K562 (cell line): ENCODE measurements around the gene IGIP.

ENCODE experiments used
- CGGBP1 ChIP-seq: fragments of 250-450 bp; sonication (Bioruptor Pico); IDR thresholded peaks from 2 replicates; pipeline ENCODE4 v1.9.0; 2021; ENCODE audit warnings: mild to moderate bottlenecking
- DPF2 ChIP-seq: fragments of 450-650 bp; IDR thresholded peaks from 2 replicates; pipeline ENCODE4 v1.6.1; 2016
- ELF1 ChIP-seq: fragments of 200-800 bp; sonication (Bioruptor generic); IDR thresholded peaks from 2 replicates; pipeline ENCODE4 v1.6.1; 2016; ENCODE audit warnings: missing genetic modification characterization, missing compliant biosample characterization
- HES1 ChIP-seq: fragments of 450-650 bp; IDR thresholded peaks from 2 replicates; pipeline ENCODE4 v1.6.1; 2016; ENCODE audit warnings: low read depth, mild to moderate bottlenecking, moderate library complexity
- KAT7 ChIP-seq: sonication (generic); formaldehyde crosslinking; IDR thresholded peaks from 2 replicates; pipeline ENCODE4 v1.8.0; 2022; ENCODE audit warnings: missing genetic modification reagents, mild to moderate bottlenecking, borderline replicate concordance
- TAF15 ChIP-seq: fragments of 200-400 bp; formaldehyde crosslinking; IDR thresholded peaks from 2 replicates; pipeline ENCODE4 v1.6.1; 2017; ENCODE audit warnings: mild to moderate bottlenecking, low read depth, low read length, moderate library complexity
- U2AF1 ChIP-seq: fragments of 200-400 bp; formaldehyde crosslinking; optimal IDR thresholded peaks from 2 replicates; pipeline ENCODE3; 2017; ENCODE audit warnings: mild to moderate bottlenecking, low read depth, low read length, moderate library complexity
- ZNF785 ChIP-seq: fragments of 250-450 bp; sonication (Bioruptor Pico); IDR thresholded peaks from 2 replicates; pipeline ENCODE4 v1.4.0; 2020; ENCODE audit warnings: mild to moderate bottlenecking

DNA sequence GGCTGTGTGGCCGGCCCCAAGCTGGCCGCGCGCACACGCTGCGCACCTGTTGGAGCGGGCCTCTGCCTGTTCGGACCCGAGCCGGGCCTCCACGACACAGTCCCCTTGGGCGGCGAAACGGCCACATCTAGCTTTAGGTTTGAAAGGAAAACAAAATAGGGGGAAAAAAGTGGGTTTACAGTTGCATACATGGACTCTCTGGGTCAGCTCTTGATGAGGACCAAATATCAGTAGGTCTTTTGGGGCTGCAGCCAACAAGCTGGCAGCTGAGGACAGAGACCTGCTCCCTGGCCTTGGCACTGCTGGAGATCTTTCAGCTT, 20.7 kb downstream of the IGIP start:
- TF ChIP-seq TAF15 (no peak), KAT7 (no peak), ELF1 (tag) (no peak), U2AF1 (no peak), ZNF785 (CRISPR knock-in tag) (no peak), DPF2 (no peak), CGGBP1 (CRISPR knock-in tag) (no peak), HES1 (no peak)
